ENCODE measurements around the gene IL2RA. TPM values are rescaled to one million over a fixed set of nuclear protein-coding genes. Genes with fewer than 3 reads are reported as not detected.

Gene IL2RA
- total and polyA plus RNA-seq, 4 experiments from 2014 or later, result 15.1 to 29.9 (median 20.4) TPM

GRCh38 chr10:6002809-6003510, 59.2 kb downstream of the IL2RA start:
- DNase-seq, result no peak
- ChIA-PET CTCF (ENCODE audit: partially characterized antibody) (no interaction called here), POLR2A (ENCODE audit: partially characterized antibody) (no interaction called here)
- Mint-ChIP-seq H3K4me3 (no peak overlapping the region), H3K27me3 (peaks cover 0 to 5% of the 10 kb centered on the region in 2 donors), H3K36me3 (no peaks in the 10 kb centered on the region), H3K9me3 (peaks cover 0 to 2% (median 0%) of the 10 kb centered on the region in 8 donors), H3K27ac (no peak overlapping the region), H3K4me1 (peaks cover 8 to 25% (median 17%) of the 10 kb centered on the region in 4 donors)
- Histone ChIP-seq H3K27me3 (ENCODE audit: insufficient read depth, low read length) (no peaks in the 10 kb centered on the region), H3K4me1 (ENCODE audit: insufficient read depth, low read length) (peaks cover 9% of the 10 kb centered on the region), H3K4me3 (ENCODE audit: low read length in 2 of 2) (no peak overlapping the region), H3K9me3 (ENCODE audit: control insufficient read depth in 1 of 2, low read length in 2 of 2) (no peaks in the 10 kb centered on the region), H3K27ac (ENCODE audit: low read depth, low read length) (no peak overlapping the region), H3K36me3 (ENCODE audit: insufficient read depth, low read length) (no peaks in the 10 kb centered on the region)
- intact Hi-C loops (cut with micrococcal nuclease), result no loop called here

- no peaks in the 10 kb centered on the region for H3K36me3 Mint-ChIP-seq
- DNase-seq, result no peak
- intact Hi-C loops (cut with micrococcal nuclease), result no loop called here
- ChIA-PET POLR2A (ENCODE audit: partially characterized antibody) (no interaction called here), CTCF (ENCODE audit: partially characterized antibody) (no interaction called here)
- Histone ChIP-seq H3K36me3 (ENCODE audit: insufficient read depth, low read length) (no peaks in the 10 kb centered on the region), H3K27me3 (ENCODE audit: insufficient read depth, low read length) (no peaks in the 10 kb centered on the region), H3K4me3 (ENCODE audit: low read length in 2 of 2) (no peak overlapping the region), H3K27ac (ENCODE audit: low read depth, low read length) (no peak overlapping the region), H3K9me3 (ENCODE audit: control insufficient read depth in 1 of 2, low read length in 2 of 2) (no peaks in the 10 kb centered on the region), H3K4me1 (ENCODE audit: insufficient read depth, low read length) (peaks cover 9% of the 10 kb centered on the region)
- H3K27me3 Mint-ChIP-seq, result peaks cover 0 to 3% of the 10 kb centered on the region in 2 donors
- H3K9me3 Mint-ChIP-seq, result peaks cover 0 to 2% (median 0%) of the 10 kb centered on the region in 8 donors
- H3K4me3 Mint-ChIP-seq, result no peak overlapping the region
- H3K4me1 Mint-ChIP-seq, result peaks cover 8 to 25% (median 17%) of the 10 kb centered on the region in 4 donors
- no peak overlapping the region for H3K27ac Mint-ChIP-seq
These were observed 62.6 kb downstream of the IL2RA start for GRCh38 chr10:5999440-6000165.

- CTCF ChIA-PET (ENCODE audit: partially characterized antibody), result interaction anchor here (0.6 kb wide), 1 partner anchor 97 kb away, joined by 4 read pairs; no protein-coding TSS in a partner anchor
- POLR2A ChIA-PET (ENCODE audit: partially characterized antibody), result no interaction called here
- intact Hi-C loops (cut with micrococcal nuclease), result no loop called here
These were observed 65.5 kb downstream of the IL2RA start for GRCh38 chr10:5996696-5997095.

GRCh38 chr10:5992398-5992797, 69.8 kb downstream of the IL2RA start:
- peaks cover 0 to 17% (median 12%) of the 10 kb centered on the region in 8 donors for H3K9me3 Mint-ChIP-seq
- H3K36me3 Mint-ChIP-seq, result peaks cover 3 to 6% of the 10 kb centered on the region in 2 donors
- H3K27me3 ChIP-seq (ENCODE audit: insufficient read depth, low read length), result no peaks in the 10 kb centered on the region
- no peak overlapping the region for H3K4me3 ChIP-seq (ENCODE audit: low read length in 2 of 2)
- intact Hi-C loops (cut with micrococcal nuclease), result no loop called here
- no peak for DNase-seq
- no peak overlapping the region for H3K27ac Mint-ChIP-seq
- CTCF ChIA-PET (ENCODE audit: partially characterized antibody), result no interaction called here
- peaks cover 6 to 12% (median 8%) of the 10 kb centered on the region in 4 donors for H3K4me1 Mint-ChIP-seq
- H3K27ac ChIP-seq (ENCODE audit: low read depth, low read length), result no peak overlapping the region
- H3K4me3 Mint-ChIP-seq, result no peak overlapping the region
- POLR2A ChIA-PET (ENCODE audit: partially characterized antibody), result no interaction called here
- H3K9me3 ChIP-seq (ENCODE audit: control insufficient read depth in 1 of 2, low read length in 2 of 2), result no peaks in the 10 kb centered on the region
- H3K36me3 ChIP-seq (ENCODE audit: insufficient read depth, low read length), result no peaks in the 10 kb centered on the region
- no peaks in the 10 kb centered on the region for H3K27me3 Mint-ChIP-seq
- H3K4me1 ChIP-seq (ENCODE audit: insufficient read depth, low read length), result peaks cover 5% of the 10 kb centered on the region

More at GRCh38 chr10:5996696-5997095, 65.5 kb downstream of the IL2RA start:
- Histone ChIP-seq H3K4me1 (ENCODE audit: insufficient read depth, low read length) (peaks cover 6% of the 10 kb centered on the region), H3K27me3 (ENCODE audit: insufficient read depth, low read length) (no peaks in the 10 kb centered on the region), H3K4me3 (ENCODE audit: low read length in 2 of 2) (no peak overlapping the region), H3K27ac (ENCODE audit: low read depth, low read length) (no peak overlapping the region), H3K9me3 (ENCODE audit: control insufficient read depth in 1 of 2, low read length in 2 of 2) (no peaks in the 10 kb centered on the region), H3K36me3 (ENCODE audit: insufficient read depth, low read length) (no peaks in the 10 kb centered on the region)
- no peaks in the 10 kb centered on the region for H3K27me3 Mint-ChIP-seq
- peaks cover 6 to 14% (median 13%) of the 10 kb centered on the region in 4 donors for H3K4me1 Mint-ChIP-seq
- H3K9me3 Mint-ChIP-seq, result peaks cover 0 to 11% (median 8%) of the 10 kb centered on the region in 8 donors
- no peak overlapping the region for H3K27ac Mint-ChIP-seq
- DNase-seq, result no peak
- no peak overlapping the region for H3K4me3 Mint-ChIP-seq
- H3K36me3 Mint-ChIP-seq, result peaks cover 3 to 6% of the 10 kb centered on the region in 2 donors

GRCh38 chr10:5991708-5992107, 70.5 kb downstream of the IL2RA start:
- H3K27me3 ChIP-seq (ENCODE audit: insufficient read depth, low read length), result no peaks in the 10 kb centered on the region
- no peak overlapping the region for H3K27ac ChIP-seq (ENCODE audit: low read depth, low read length)
- Mint-ChIP-seq H3K27me3 (no peaks in the 10 kb centered on the region), H3K9me3 (peaks cover 0 to 17% (median 12%) of the 10 kb centered on the region in 8 donors), H3K4me1 (peaks cover 6 to 12% (median 8%) of the 10 kb centered on the region in 4 donors), H3K27ac (no peak overlapping the region), H3K36me3 (peaks cover 3 to 6% of the 10 kb centered on the region in 2 donors), H3K4me3 (no peak overlapping the region)
- peaks cover 5% of the 10 kb centered on the region for H3K4me1 ChIP-seq (ENCODE audit: insufficient read depth, low read length)
- ChIA-PET CTCF (ENCODE audit: partially characterized antibody) (no interaction called here), POLR2A (ENCODE audit: partially characterized antibody) (no interaction called here)
- intact Hi-C loops (cut with micrococcal nuclease), result no loop called here
- H3K36me3 ChIP-seq (ENCODE audit: insufficient read depth, low read length), result no peaks in the 10 kb centered on the region
- no peaks in the 10 kb centered on the region for H3K9me3 ChIP-seq (ENCODE audit: control insufficient read depth in 1 of 2, low read length in 2 of 2)
- H3K4me3 ChIP-seq (ENCODE audit: low read length in 2 of 2), result no peak overlapping the region
- DNase-seq, result no peak

GRCh38 chr10:5989756-5990155, 72.4 kb downstream of the IL2RA start:
- Mint-ChIP-seq H3K27ac (no peak overlapping the region), H3K27me3 (no peaks in the 10 kb centered on the region), H3K9me3 (peaks cover 0 to 17% (median 12%) of the 10 kb centered on the region in 8 donors), H3K4me1 (peaks cover 6 to 12% (median 9%) of the 10 kb centered on the region in 4 donors), H3K4me3 (no peak overlapping the region), H3K36me3 (peaks cover 3 to 6% of the 10 kb centered on the region in 2 donors)
- intact Hi-C loops (cut with micrococcal nuclease), result no loop called here
- no peak for DNase-seq
- no peak overlapping the region for H3K27ac ChIP-seq (ENCODE audit: low read depth, low read length)
- POLR2A ChIA-PET (ENCODE audit: partially characterized antibody), result no interaction called here
- no peaks in the 10 kb centered on the region for H3K36me3 ChIP-seq (ENCODE audit: insufficient read depth, low read length)
- CTCF ChIA-PET (ENCODE audit: partially characterized antibody), result no interaction called here
- no peaks in the 10 kb centered on the region for H3K9me3 ChIP-seq (ENCODE audit: control insufficient read depth in 1 of 2, low read length in 2 of 2)
- H3K4me1 ChIP-seq (ENCODE audit: insufficient read depth, low read length), result peaks cover 5% of the 10 kb centered on the region
- H3K27me3 ChIP-seq (ENCODE audit: insufficient read depth, low read length), result no peaks in the 10 kb centered on the region
- no peak overlapping the region for H3K4me3 ChIP-seq (ENCODE audit: low read length in 2 of 2)

- intact Hi-C loops (cut with micrococcal nuclease), result no loop called here
- H3K27ac Mint-ChIP-seq, result no peak overlapping the region
These were observed 73.7 kb downstream of the IL2RA start for GRCh38 chr10:5988336-5988920.

More at GRCh38 chr10:5988336-5988920, 73.7 kb downstream of the IL2RA start:
- no peaks in the 10 kb centered on the region for H3K36me3 ChIP-seq (ENCODE audit: insufficient read depth, low read length)
- ChIA-PET POLR2A (ENCODE audit: partially characterized antibody) (no interaction called here), CTCF (ENCODE audit: partially characterized antibody) (no interaction called here)
- no peaks in the 10 kb centered on the region for H3K9me3 ChIP-seq (ENCODE audit: control insufficient read depth in 1 of 2, low read length in 2 of 2)
- peaks cover 0 to 16% (median 12%) of the 10 kb centered on the region in 8 donors for H3K9me3 Mint-ChIP-seq
- H3K27me3 ChIP-seq (ENCODE audit: insufficient read depth, low read length), result no peaks in the 10 kb centered on the region
- H3K4me1 Mint-ChIP-seq, result peaks cover 6 to 12% (median 9%) of the 10 kb centered on the region in 4 donors
- H3K36me3 Mint-ChIP-seq, result peaks cover 3 to 6% of the 10 kb centered on the region in 2 donors
- H3K27me3 Mint-ChIP-seq, result peaks cover 0 to 2% of the 10 kb centered on the region in 2 donors
- no peak overlapping the region for H3K27ac ChIP-seq (ENCODE audit: low read depth, low read length)
- no peak overlapping the region for H3K4me3 ChIP-seq (ENCODE audit: low read length in 2 of 2)
- DNase-seq, result no peak
- H3K4me1 ChIP-seq (ENCODE audit: insufficient read depth, low read length), result peaks cover 5% of the 10 kb centered on the region
- H3K4me3 Mint-ChIP-seq, result no peak overlapping the region

Measured in CD4-positive, alpha-beta memory T cell (primary cell).